Fibroblast of villous mesenchyme (primary cell): ENCODE measurements around the gene TBX4. TPM values are rescaled to one million over a fixed set of nuclear protein-coding genes. Genes with fewer than 3 reads are reported as not detected.

Experiments
- DNase-seq: peaks from one replicate; pipeline ENCODE4 v3.0.0-alpha.2; 2010; ENCODE audit warnings: low read depth
- H3K4me3 ChIP-seq: 2 replicates; pipeline ENCODE4 v1.5.1; 2011; ENCODE audit warnings: low read depth, mild to moderate bottlenecking, low read length
- CTCF ChIP-seq: IDR thresholded peaks from 2 replicates; pipeline ENCODE4 v1.5.1; 2012; ENCODE audit warnings: low read depth, mild to moderate bottlenecking, low read length; ENCODE audit not compliant: insufficient read depth
- total RNA-seq: library from RNA; depleted of rRNA; stranded (reverse); fragments of >200 nt; gene quantifications from 2 replicates; pipeline ENCODE4 v1.2.3, GENCODE V29; 2012

TBX4 gene
- total RNA-seq, 1 donor = not detected

- TF ChIP-seq CTCF = no peak
- H3K4me3 ChIP-seq = peak overlapping the region; percentile 74
- DNase-seq = no peak
Measured at GRCh38 chr17:61405686-61406536, 46.3 kb upstream of the TBX4 start.

GRCh38 chr17:61406537-61406845, 45.7 kb upstream of the TBX4 start:
- H3K4me3 ChIP-seq = peak overlapping the region; percentile 42
- no peak for DNase-seq
- TF ChIP-seq CTCF = no peak

- no peak for TF ChIP-seq CTCF
- no peak for DNase-seq
- no peak overlapping the region for H3K4me3 ChIP-seq
Measured at GRCh38 chr17:61406971-61407911, 45.0 kb upstream of the TBX4 start.

- DNase-seq = no peak
- peak overlapping the region; percentile 44 for H3K4me3 ChIP-seq
- TF ChIP-seq CTCF = no peak
Measured at GRCh38 chr17:61408151-61409041, 43.8 kb upstream of the TBX4 start.

- DNase-seq = peak; percentile 77
- H3K4me3 ChIP-seq = peak overlapping the region; percentile 44
- peak; percentile 49 for TF ChIP-seq CTCF
Measured at GRCh38 chr17:61409301-61410112, 42.7 kb upstream of the TBX4 start.
